NCI-H510A (cell line): ENCODE data around the gene PPEF1.
A peak's percentile ranks its signal among the peaks of the same experiment; 100 is the strongest.
"Not testable (repeated sequence)": the region's sequence is repeated elsewhere in the genome, so short reads cannot be mapped to it uniquely, and the experiment has no call there.

ENCODE experiments used
- DNase-seq: peaks from one replicate; lab custom pipeline; 2025; lab: John Stamatoyannopoulos, UW

PPEF1 gene

GRCh38 chrX:18702362-18703195, 4.9 kb upstream of the PPEF1 start:
- no peak for DNase-seq

- DNase-seq = no peak
Observed at GRCh38 chrX:18709833-18710232, 2.4 kb downstream of the PPEF1 start.

GRCh38 chrX:18714910-18715309, 7.5 kb downstream of the PPEF1 start:
- no peak for DNase-seq

- no peak for DNase-seq
Observed at GRCh38 chrX:18719852-18720251, 12.4 kb downstream of the PPEF1 start.

- DNase-seq = no peak
Observed at GRCh38 chrX:18721683-18722499, 14.4 kb downstream of the PPEF1 start.

- DNase-seq = no peak
Observed at GRCh38 chrX:18722500-18723071, 15.1 kb downstream of the PPEF1 start.

- no peak for DNase-seq
Observed at GRCh38 chrX:18725310-18725943, 18.0 kb downstream of the PPEF1 start.

GRCh38 chrX:18733287-18733686, 25.8 kb downstream of the PPEF1 start:
- no peak for DNase-seq

- DNase-seq = not testable (repeated sequence)
Observed at GRCh38 chrX:18739609-18740008, 32.2 kb downstream of the PPEF1 start.

GRCh38 chrX:18748499-18748898, 41.1 kb downstream of the PPEF1 start:
- no peak for DNase-seq

- DNase-seq = no peak
Observed at GRCh38 chrX:18753631-18754030, 46.2 kb downstream of the PPEF1 start.

- DNase-seq = no peak
Observed at GRCh38 chrX:18755651-18756050, 48.2 kb downstream of the PPEF1 start.

- DNase-seq = no peak
Observed at GRCh38 chrX:18757956-18758932, 50.8 kb downstream of the PPEF1 start.

- no peak for DNase-seq
Observed at GRCh38 chrX:18761750-18762149, 54.3 kb downstream of the PPEF1 start.

- DNase-seq = not testable (repeated sequence)
Observed at GRCh38 chrX:18763106-18763505, 55.7 kb downstream of the PPEF1 start.

- DNase-seq = no peak
Observed at GRCh38 chrX:18769364-18769763, 61.9 kb downstream of the PPEF1 start.

GRCh38 chrX:18769812-18770573, 62.5 kb downstream of the PPEF1 start:
- DNase-seq = no peak

- DNase-seq = no peak
Observed at GRCh38 chrX:18789916-18790315, 82.5 kb downstream of the PPEF1 start.

- no peak for DNase-seq
Observed at GRCh38 chrX:18792828-18793227, 85.4 kb downstream of the PPEF1 start.

GRCh38 chrX:18793601-18794089, 86.2 kb downstream of the PPEF1 start:
- peak; percentile 2 for DNase-seq
